GM06990 (cell line): ENCODE data around the gene GRIA1.

ENCODE experiments used
- DNase-seq: peaks from one replicate; pipeline ENCODE4 v3.0.0-alpha.2; 2011; ENCODE audit not compliant: insufficient read length; ENCODE audit errors: extremely low read depth
- H3K27me3 ChIP-seq: replicated peaks from 2 replicates; pipeline ENCODE4 v1.6.0; 2011; ENCODE audit warnings: low read length; ENCODE audit not compliant: control insufficient read depth, insufficient read depth
- H3K36me3 ChIP-seq: 2 replicates; pipeline ENCODE4 v1.5.1; 2011; ENCODE audit warnings: low read length; ENCODE audit not compliant: control insufficient read depth, insufficient read depth
- H3K4me3 ChIP-seq: replicated peaks from 2 replicates; pipeline ENCODE4 v1.5.1; 2011; ENCODE audit warnings: low read depth, mild to moderate bottlenecking, control low read depth, low read length
- CTCF ChIP-seq: IDR thresholded peaks from 2 replicates; pipeline ENCODE4 v1.5.1; 2011; ENCODE audit warnings: low read length, control low read depth, mild to moderate bottlenecking, inconsistent platforms; ENCODE audit not compliant: insufficient read depth, poor library complexity, severe bottlenecking

GRIA1 gene

GRCh38 chr5:153537207-153537606 is 46.7 kb downstream of the GRIA1 start:
- no peak for DNase-seq
- H3K4me3 ChIP-seq: no peak overlapping the region

GRCh38 chr5:153539983-153540382 is 49.5 kb downstream of the GRIA1 start:
- H3K27me3 ChIP-seq: no peaks in the 10 kb centered on the region
- H3K4me3 ChIP-seq: no peak overlapping the region
- no peak for TF ChIP-seq CTCF
- DNase-seq: no peak
- H3K36me3 ChIP-seq: no peaks in the 10 kb centered on the region

More at GRCh38 chr5:153537207-153537606, 46.7 kb downstream of the GRIA1 start:
- Histone ChIP-seq H3K36me3 (no peaks in the 10 kb centered on the region), H3K27me3 (no peaks in the 10 kb centered on the region; the same call in 1 of the 2 replicates)
- no peak for TF ChIP-seq CTCF

- no peak for TF ChIP-seq CTCF
- H3K27me3 ChIP-seq: no peaks in the 10 kb centered on the region
- H3K36me3 ChIP-seq: no peaks in the 10 kb centered on the region
- H3K4me3 ChIP-seq: no peak overlapping the region
- DNase-seq: no peak
Measured at GRCh38 chr5:153542536-153542935, 52.1 kb downstream of the GRIA1 start.

- no peaks in the 10 kb centered on the region for H3K36me3 ChIP-seq
- DNase-seq: no peak
- no peak for TF ChIP-seq CTCF
- H3K27me3 ChIP-seq: no peaks in the 10 kb centered on the region
- no peak overlapping the region for H3K4me3 ChIP-seq
Measured at GRCh38 chr5:153543288-153543687, 52.8 kb downstream of the GRIA1 start.

- H3K4me3 ChIP-seq: no peak overlapping the region
- no peak for TF ChIP-seq CTCF
- DNase-seq: no peak
Measured at GRCh38 chr5:153543959-153544470, 53.5 kb downstream of the GRIA1 start.

GRCh38 chr5:153544706-153545105 is 54.2 kb downstream of the GRIA1 start:
- DNase-seq: no peak
- Histone ChIP-seq H3K4me3 (no peak overlapping the region), H3K27me3 (no peaks in the 10 kb centered on the region), H3K36me3 (no peaks in the 10 kb centered on the region)
- TF ChIP-seq CTCF: no peak

More at GRCh38 chr5:153543959-153544470, 53.5 kb downstream of the GRIA1 start:
- H3K36me3 ChIP-seq: no peaks in the 10 kb centered on the region
- H3K27me3 ChIP-seq: no peaks in the 10 kb centered on the region
